Fibroblast of skin of back (primary cell): ENCODE results near the gene TMEM218.
"Not testable (repeated sequence)": the region's sequence is repeated elsewhere in the genome, so short reads cannot be mapped to it uniquely, and the experiment has no call there.

Experiments used
- DNase-seq: peaks from one replicate; pipeline ENCODE4 v3.0.0-alpha.2; 2013

Gene TMEM218

DNA sequence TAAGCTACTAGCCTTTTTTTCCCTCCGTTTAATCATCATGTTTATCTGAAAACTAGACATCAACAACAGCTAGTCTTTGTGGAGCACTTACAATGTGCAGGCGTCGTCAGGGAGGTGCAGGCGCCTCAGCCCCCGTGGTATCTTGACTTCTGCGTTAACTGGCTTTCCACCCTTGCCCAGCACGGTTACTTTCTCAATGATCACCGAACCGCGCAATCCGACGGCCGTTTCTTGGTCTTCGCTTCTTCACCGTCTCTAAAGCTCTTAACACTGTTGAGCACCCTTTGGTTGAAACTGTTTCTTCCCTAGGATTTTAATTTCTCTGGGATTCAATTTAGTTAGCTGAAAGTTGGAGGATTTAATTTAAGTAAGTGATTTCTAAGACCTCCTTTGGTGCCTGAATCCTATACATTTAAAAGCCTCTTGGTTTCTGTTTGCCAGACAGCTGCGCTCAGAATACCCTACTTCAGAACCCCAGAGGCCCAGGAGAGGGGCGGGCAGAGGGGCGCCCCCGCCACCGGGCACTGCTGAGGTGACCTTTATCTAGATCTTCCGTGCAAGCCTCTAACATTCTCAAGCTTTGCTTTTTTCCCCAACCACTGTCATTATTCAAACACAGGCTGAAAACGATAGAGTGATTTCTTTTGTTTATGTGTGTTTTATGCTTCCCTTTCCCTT, 18.0 kb upstream of the TMEM218 start:
- DNase-seq = no peak

DNA sequence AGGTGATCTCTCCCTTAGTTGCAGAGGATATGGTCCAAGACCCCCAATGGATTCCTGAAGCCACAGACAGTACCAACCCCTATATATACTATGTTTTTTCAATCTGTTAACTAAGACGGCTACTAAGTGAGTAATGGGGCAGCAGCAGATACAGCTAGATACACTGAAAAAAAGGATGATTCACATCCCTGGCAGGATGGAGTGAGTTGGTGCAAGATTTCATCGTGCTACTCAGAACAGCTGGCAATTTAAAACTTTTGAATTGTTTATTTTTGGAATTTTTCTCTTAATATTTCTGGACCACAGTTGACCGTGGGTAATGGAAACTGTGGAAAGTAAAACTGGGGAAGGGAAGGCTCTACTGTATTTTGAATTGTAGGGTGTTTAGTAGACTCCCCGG, 17.0 kb upstream of the TMEM218 start:
- peak; percentile 75 for DNase-seq

DNA sequence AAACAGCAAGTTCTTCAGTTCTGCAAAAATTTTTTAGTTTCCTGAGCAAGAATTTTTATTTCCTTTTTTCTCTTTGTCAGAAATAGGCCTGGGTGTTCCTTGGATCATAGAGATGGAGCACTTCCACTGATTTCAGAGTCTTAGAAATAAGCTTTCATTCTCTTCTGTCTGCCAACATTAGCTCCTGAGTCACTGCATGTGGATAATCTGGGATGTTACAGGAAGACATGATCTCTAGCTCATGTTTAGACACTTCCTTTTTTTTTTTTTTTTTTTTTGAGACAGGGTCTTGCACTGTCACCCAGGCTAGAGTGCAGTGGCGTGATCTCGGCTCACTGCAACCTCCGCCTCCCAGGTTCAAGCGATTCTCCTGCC, 13.2 kb upstream of the TMEM218 start:
- no peak for DNase-seq

DNA sequence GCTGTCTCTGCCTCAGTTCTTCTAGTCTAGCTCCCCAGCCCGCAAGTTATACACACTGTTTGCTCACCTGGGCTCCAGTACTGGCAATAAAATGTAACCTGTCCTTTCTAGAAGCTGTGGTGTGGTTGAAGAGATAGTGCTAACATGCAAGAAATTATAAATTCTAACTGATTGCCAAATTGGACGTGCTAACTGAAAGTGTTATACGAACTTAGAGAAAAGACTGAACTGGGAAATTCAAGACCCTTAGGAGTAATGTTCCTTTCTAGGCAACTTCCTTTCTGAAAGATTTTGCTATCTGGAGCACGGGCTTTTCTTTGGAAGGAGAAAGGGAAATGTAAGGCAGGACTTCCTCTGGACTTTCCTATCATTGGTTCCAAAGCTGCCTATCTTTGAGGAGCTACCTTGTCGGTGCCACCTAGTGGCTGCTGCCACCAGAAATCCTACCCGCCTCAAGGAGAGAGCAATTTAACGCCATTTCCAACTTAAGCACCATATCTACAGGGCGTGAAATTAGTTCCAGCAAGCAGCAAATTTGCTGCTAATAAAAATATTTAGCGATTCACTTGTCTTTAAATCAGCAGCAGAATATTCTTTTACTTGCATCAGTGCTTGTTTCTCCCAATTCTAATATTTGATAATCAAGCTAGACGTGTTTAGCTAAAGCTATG, 12.7 kb upstream of the TMEM218 start:
- peak; percentile 49 for DNase-seq

DNA sequence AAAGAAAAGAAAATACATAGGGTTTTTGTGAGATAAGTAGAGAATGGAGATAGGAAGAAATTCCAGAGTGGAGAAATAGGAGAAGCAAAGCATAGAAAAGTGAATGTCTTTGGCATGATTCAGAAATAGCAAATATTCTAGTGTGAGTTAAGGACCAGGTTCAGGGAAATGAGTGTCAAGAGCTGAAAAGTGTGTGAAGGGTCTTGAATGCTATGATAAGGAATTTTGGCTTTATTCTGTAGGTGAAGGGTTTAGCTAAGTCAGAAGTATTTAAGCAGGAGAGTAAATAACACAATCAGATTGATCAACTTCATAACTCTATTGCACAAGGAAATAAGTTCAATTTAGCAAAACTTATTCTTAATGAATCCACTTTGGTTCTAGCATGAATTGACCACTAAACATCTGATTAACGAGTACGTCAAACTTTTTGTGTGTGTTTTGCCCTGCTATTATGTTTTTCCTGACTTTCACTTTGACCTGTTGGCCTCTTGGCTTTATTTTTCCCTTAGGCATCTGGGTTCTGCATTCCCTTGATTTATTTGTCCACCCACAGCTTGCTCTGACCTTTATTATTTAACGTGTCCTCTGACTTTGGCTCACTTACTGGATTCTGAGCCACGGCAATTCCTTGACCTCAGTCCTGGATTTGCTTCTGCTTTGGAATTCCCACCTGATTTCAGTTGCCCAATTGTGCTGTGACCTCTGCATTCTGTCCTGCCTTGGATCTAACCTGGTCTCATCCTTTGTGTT, 11.9 kb upstream of the TMEM218 start:
- no peak for DNase-seq

DNA sequence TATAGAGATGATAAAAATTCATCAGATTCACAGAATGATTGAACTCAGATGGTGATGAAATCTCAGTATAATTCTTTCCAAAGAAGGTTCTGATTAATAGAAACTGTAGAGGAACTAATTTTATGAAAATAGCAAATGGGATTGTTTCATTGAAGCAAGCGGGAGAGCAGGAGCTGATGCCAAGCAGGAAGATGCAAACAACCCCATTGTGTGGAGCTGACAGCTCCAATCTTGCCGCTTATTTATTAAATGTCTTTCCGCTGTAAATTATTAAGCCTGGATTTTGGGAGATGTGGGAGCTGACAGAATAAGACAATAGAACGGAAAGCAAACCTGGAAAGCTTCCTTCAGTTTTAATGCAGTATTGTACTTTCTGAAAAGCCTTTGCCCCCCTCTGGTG, 6.0 kb upstream of the TMEM218 start:
- DNase-seq = no peak

DNA sequence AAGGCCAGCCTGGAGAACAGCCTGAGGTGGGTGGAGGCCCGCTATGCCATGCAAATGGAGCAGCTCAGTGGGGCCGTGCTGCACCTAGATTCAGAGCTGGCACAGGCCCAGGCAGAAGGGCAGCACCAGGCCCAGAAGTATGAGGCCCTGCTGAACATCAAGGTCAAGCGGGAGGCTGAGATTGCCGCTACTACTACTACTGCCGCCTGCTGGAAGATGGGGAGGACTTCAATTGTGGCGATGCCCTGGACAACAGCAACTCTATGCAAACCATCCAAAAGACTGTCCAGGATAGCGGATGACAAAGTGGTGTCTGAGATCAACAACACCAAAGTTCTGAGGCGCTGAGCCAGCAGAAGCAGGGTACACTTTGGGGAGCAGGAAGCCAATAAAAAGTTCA, 3.1 kb upstream of the TMEM218 start:
- no peak for DNase-seq

DNA sequence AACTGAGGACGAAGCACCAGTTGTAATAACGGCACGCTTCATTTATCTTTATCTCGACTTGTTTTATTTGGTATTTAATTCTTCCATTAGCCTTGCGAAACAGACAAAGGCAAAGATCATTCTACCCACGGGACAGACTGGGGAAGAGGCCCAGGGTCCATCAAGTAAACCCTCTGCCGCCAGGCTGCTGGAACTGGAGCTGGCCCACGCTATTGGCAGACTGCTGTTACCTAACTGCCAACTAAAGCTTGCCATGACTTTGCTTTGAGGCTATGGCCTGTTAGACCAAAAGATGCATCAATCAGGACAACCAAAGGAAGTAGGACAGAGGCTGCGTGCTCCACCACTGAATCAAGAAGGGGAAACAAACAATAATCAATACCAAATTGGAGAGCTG, 780 bp upstream of the TMEM218 start:
- no peak for DNase-seq

DNA sequence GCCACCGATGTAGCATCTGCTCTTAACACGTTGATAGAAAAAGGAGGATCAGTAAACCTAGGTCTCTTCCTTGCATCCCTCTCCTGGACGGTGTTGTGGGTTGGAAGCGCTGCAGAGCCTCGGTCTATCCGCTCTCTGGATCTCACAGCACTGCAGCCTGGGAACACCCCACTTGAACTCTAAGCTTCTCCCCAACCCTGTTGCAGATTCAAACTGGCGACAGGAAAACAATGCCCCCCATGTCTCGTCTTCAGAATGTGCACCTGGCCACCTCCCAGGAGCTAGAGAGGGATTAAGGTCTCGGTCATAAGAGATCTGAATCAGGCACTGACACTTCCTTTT, 454 bp downstream of the TMEM218 start:
- DNase-seq = no peak

DNA sequence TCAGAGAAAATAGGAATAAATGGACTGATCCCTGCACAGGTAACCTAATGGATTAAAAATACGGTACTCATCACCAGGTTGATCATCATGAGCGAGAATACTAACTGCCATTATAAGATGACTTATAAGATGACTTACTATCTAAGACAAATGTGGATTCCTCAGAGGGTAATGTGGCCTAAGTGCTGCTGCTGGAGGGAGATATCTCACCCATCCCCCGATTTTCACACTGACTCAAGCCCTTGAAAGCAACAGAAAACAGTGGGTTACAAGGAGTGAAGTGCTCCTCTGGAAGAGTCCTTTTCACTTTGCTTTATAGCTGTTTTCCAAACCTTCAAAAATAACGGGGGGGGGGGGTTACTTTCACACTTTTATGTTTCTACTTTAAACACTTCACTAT, 920 bp downstream of the TMEM218 start:
- no peak for DNase-seq

DNA sequence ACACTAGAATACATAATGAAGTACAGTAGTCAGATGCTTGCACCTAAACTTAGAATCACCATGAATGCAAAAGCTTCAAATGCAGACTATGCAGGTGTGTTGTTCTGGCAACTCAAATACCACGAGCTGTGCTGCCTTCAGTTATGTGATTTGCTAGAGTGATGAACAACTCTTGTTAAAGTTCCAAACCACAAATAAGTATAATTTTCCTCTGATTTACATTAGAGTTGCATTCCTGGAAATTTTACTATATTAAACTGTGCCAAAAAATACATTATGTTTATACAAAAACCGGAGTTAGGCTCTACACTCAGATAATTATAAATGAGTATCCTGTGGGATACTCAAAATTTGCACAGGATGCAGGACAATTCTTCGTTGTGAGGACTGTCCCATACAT, 3.0 kb downstream of the TMEM218 start:
- DNase-seq = no peak

DNA sequence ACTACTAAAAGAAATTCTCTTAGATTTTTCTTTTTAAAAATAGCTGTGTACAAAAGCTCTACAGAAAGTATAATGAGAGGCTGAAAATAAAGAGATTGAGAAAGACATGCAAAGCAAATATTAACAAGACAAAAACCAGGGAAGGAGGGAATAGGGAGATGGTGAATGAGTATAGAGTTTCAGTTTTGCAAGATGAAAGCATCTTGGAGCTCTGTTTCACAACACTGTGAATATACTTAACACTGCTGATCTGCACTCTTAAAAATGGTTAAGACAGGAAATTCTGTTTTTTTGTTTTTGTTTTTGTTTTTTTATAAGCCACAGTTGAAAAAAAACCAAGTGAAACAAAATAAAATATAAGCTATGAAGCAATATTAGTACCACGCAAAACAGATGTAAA, 5.5 kb downstream of the TMEM218 start:
- DNase-seq = no peak

DNA sequence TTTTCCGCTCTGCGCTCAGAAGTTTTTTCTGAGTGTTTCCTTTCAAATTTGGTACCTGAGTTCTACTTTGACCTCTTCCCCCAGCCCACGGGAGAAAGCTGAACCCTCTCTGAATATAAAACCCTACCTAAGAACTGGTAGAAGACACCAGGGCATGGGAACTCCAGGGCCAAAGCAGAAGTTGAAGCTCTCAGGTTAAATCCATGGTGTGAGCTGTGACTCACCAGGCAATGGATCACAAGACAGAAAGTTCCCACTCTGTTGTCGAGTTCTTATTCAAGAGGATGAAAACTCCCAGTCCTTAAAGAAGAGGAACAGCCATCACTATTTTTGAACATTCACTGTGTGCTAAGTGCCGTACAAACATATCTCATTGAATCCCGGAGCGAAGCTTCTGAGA, 8.9 kb downstream of the TMEM218 start:
- no peak for DNase-seq

DNA sequence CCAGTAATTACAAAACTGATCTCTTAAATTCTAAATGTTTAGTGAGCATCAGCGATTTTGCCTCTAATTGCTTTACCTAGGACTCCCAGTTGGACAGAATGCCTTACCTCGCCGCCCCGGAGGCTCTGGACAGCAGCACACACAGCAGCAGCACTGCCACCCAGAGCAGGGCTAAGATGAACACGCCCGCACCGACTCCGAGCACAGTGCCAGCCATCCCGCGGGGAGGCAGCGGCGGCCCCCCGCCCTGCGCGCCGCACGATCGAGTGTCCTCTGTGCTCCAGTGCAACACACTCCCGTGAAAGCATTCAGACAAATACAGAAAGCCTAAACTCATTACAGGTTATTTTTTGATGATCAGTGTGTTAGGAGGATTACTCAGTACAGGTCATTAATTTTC, 9.4 kb downstream of the TMEM218 start:
- no peak for DNase-seq

DNA sequence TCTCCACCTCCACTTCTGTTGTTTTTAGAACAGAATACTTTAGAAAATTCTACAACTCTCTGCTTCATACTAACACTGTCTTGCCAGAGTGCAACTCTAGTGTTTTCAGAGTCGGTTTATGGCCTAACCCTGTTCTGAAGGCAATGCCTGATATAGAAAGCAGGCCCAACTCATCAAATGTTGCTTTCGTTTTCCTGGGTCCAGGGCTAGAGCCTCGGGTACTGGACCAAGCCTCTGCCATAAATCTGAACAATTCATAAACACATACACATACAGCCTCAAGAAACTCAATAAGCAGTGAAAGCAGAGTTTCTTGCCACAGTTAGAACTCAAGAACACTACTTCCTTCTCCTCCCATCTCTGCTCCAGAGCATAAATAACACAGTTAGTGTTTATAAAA, 9.8 kb downstream of the TMEM218 start:
- DNase-seq = no peak

DNA sequence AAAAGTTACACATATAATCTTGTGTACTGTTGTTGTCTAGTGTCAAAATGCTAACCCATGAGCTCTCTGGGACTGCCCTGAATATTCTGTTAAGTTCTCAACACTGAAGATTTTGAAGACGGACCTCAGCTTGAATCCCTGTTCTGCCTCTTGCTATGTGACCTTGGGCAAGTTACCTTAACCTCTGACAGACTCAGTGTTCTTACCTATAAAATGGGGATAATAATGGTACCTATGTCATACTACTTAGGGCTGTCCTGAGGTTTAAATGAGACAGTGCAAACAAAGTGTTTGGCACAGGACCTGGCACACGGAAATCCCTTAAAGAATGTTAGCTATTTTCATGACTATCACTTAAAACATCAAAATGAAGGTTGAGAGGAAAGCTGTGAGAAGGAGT, 11.3 kb downstream of the TMEM218 start:
- DNase-seq = no peak

DNA sequence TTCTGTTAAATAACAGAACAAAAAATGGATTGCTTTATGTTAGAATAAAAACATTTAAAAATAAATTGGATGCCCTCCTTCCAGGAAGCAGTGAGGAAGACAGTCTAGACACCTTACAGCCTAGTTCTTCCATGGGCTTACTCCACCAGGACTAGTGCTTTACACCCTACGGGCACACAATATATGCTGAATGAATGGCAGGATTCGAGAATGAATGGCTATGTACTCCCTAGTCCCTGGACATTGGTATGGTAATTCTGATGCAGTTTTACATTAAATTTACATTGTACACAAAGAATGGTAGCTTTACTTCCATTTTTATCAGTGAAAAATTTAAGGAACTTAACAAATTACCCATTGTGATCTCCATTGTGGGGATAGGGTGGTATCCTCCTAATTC, 16.7 kb downstream of the TMEM218 start:
- no peak for DNase-seq

DNA sequence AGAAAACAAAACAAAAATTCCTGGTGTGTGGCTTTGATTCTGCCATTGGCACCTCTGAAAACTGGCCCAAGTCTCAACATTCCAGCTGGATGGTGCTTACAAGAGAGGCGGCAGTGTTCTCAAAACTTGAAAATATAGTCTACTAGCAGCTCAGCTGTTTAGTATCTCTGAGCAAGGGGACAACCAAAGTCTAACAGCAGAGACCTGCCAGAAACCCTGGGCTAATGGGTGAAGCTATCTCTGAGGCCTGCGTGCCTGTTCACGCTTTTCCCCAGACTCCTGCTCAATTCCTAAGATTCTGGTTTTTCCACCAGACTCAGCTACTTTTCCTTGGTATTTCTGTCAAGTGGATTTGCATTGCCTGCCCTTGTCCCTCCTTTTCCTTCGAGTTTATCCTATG, 17.9 kb downstream of the TMEM218 start:
- no peak for DNase-seq

DNA sequence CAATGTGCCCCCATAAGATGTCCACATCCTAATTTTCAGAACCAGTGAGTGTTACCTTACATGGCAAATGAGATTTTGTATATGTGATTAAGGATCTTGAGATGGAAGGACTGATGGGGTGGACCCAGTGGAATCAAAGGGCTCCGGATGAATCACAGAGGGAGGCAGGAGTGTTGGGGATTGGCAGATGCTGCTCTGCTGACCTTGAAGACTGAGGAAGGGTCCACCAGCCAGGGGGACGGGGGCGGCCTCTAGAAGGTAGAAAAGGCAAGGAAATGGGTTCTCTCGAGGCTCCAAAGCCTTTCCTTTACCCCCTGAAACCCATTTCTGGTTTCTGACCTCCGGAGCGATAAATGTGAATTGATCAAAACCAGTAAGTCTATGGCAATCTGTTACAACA, 18.8 kb downstream of the TMEM218 start:
- no peak for DNase-seq

DNA sequence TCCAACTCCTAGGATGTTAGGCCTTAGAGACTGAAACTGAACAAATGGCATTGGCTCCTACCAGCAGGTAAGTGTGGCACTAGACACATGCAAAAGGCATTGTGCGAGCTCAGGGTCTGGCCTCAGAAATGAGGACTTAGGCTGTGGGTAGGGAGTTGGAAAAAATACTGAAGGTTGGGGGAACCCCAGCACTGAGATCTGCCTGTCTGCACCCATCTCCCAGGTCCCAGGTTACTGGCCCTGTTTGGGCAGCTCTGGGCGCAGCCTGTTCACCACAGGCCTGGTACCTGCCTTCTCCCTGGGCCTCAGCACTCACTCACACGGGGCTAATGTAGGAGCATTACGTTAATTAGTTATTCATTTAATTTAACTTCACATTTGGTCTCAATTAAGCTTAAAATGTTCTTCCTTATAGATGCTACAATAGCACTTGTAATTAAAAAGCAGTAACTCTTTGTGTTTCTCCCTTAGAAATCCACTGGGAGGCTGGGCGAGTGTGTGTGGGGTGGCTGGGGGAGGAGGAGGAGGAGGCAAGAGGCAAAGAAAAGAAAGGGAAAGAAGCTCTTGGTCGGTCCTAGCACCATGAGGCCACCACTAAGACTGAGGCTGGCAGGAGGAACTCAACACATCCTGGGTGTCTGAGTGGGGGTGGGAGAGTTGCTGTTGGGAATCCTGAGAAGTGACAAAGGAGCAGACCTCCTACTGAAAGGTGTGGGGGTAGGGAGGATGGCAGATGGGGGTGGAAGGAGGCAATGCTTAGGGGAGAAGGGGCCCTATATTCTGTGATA, 19.4 kb downstream of the TMEM218 start:
- no peak for DNase-seq

DNA sequence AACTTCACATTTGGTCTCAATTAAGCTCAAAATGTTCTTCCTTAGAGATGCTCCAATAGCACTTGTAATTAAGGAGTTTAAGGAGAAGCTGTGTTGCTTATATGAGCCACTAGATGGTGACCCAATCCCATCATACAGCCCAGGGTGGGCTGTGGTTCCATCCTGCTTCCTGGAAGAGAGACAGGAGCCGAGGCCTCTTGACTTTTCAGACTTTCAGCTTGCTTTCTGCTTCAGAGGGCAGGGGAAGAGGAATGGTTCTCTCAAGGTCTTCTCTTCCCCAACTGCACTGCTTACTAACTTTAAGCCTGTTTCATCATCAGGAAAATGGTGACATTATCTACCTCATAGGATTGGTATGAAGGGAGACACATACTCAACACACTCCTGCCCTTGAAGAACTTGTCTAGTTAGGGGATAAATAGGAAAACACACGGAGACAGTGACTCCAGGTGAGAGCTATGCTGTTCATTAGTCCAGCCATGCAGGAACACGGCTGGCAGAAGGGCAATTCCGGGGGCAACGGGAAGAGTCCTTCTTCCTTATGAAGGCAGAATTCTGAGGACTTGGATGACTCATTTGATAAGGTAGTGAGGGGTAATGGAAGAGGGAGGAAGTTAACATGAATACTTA, 20.1 kb downstream of the TMEM218 start:
- peak; percentile 69 for DNase-seq

DNA sequence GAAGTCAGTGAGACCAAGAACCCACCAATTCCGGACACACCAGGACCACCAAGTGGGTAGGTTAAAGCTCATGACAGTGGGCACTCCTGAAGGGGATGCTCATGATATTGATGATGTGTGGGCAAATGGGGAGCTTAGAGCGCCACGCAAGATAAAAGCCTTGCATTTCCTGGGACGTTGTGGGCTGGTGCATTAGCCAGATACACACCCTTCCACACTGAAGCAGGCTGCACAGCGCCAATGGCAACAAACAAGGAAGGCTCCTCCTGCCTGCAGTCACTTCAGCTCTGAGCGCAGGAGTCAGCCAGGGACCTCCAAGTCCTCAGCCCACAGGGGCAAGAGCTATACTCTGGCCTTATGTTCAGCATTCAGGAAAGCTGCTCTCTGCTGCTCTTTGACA, 20.6 kb downstream of the TMEM218 start:
- DNase-seq = no peak

DNA sequence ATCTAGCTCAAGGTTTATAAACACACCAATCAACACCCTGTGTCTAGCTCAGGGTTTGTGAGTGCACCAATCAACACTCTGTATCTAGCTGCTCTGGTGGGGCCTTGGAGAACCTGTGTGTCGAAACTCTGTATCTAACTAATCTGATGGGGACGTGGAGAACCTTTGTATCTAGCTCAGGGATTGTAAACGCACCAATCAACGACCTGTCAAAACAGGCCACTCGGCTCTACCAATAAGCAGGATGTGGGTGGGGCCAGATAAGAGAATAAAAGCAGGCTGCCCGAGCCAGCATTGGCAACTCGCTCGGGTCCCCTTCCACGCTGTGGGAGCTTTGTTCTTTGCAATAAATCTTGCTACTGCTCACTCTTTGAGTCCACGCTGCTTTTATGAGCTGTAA, 21.3 kb downstream of the TMEM218 start:
- not testable (repeated sequence) for DNase-seq
